HepG2 (cell line): ENCODE data around the gene ITGAV. TPM values are rescaled to one million over a fixed set of nuclear protein-coding genes. Genes with fewer than 3 reads are reported as not detected.

Source experiments
- CBX2 ChIP-seq, 2 experiments: fragments of 200-600 bp in 1 of 2; sonication (generic); formaldehyde crosslinking in 1 of 2; IDR thresholded peaks; 2 replicates each; pipeline versions ENCODE4 v1.7.0 to v1.8.1; 2018 to 2022; ENCODE audit warnings: low read depth in 2 of 2, low read length in 1 of 2, mild to moderate bottlenecking in 1 of 2, missing genetic modification reagents in 1 of 2
- CENPX ChIP-seq: sonication (generic); formaldehyde crosslinking; IDR thresholded peaks from 2 replicates; pipeline ENCODE4 v1.9.0; 2021; ENCODE audit warnings: mild to moderate bottlenecking, missing genetic modification reagents, moderate library complexity
- FOXM1 ChIP-seq: sonication (generic); formaldehyde crosslinking; IDR thresholded peaks from 2 replicates; pipeline ENCODE4 v1.5.0; 2020; ENCODE audit warnings: missing genetic modification reagents
- GTF2F1 ChIP-seq: fragments of 150-350 bp; IDR thresholded peaks from 2 replicates; pipeline ENCODE4 v1.6.1; 2014; ENCODE audit warnings: low read length
- HHEX ChIP-seq: IDR thresholded peaks from 2 replicates; pipeline ENCODE4 v1.6.1; 2016; ENCODE audit warnings: control low read depth
- HIVEP1 ChIP-seq: sonication (generic); formaldehyde crosslinking; IDR thresholded peaks from 2 replicates; pipeline ENCODE4 v1.4.0; 2020; ENCODE audit warnings: mild to moderate bottlenecking, missing genetic modification reagents
- JUNB ChIP-seq: sonication (generic); formaldehyde crosslinking; IDR thresholded peaks from 2 replicates; pipeline ENCODE4 v1.8.0; 2022; ENCODE audit warnings: missing genetic modification reagents, mild to moderate bottlenecking, borderline replicate concordance
- KAT7 ChIP-seq: IDR thresholded peaks from 2 replicates; pipeline ENCODE4 v1.6.1; 2018; ENCODE audit warnings: borderline replicate concordance, missing compliant biosample characterization
- NFKBIZ ChIP-seq: IDR thresholded peaks from 2 replicates; pipeline ENCODE4 v1.6.1; 2018; ENCODE audit warnings: missing genetic modification reagents, missing compliant biosample characterization
- PAF1 ChIP-seq: IDR thresholded peaks from 2 replicates; pipeline ENCODE4 v1.6.1; 2016; ENCODE audit warnings: missing genetic modification reagents, missing compliant biosample characterization
- SPEN ChIP-seq: sonication (generic); formaldehyde crosslinking; IDR thresholded peaks from 2 replicates; pipeline ENCODE4 v1.5.1; 2020; ENCODE audit warnings: low read depth, mild to moderate bottlenecking, missing genetic modification reagents
- SRY ChIP-seq: sonication (generic); formaldehyde crosslinking; IDR thresholded peaks from 2 replicates; pipeline ENCODE4 v1.8.0; 2022; ENCODE audit warnings: mild to moderate bottlenecking, missing genetic modification reagents
- ZFP41 ChIP-seq: sonication (generic); formaldehyde crosslinking; IDR thresholded peaks from 2 replicates; pipeline ENCODE4 v1.4.0; 2020; ENCODE audit warnings: mild to moderate bottlenecking, missing genetic modification reagents, borderline replicate concordance
- ZNF138 ChIP-seq: sonication (generic); formaldehyde crosslinking; IDR thresholded peaks from 2 replicates; pipeline ENCODE4 v1.5.0; 2020; ENCODE audit warnings: mild to moderate bottlenecking, low read depth, missing genetic modification reagents
- ZNF143 ChIP-seq: sonication (generic); formaldehyde crosslinking; IDR thresholded peaks from 2 replicates; pipeline ENCODE4 v1.4.0; 2020; ENCODE audit warnings: missing genetic modification reagents
- ZNF160 ChIP-seq: sonication (generic); formaldehyde crosslinking; IDR thresholded peaks from 2 replicates; pipeline ENCODE4 v1.8.0; 2022; ENCODE audit warnings: mild to moderate bottlenecking, inconsistent platforms, missing genetic modification reagents
- ZNF335 ChIP-seq: sonication (generic); formaldehyde crosslinking; IDR thresholded peaks from 2 replicates; pipeline ENCODE4 v1.4.0; 2020; ENCODE audit warnings: missing genetic modification reagents
- ZNF337 ChIP-seq: sonication (generic); formaldehyde crosslinking; IDR thresholded peaks from 2 replicates; pipeline ENCODE4 v1.5.1; 2020; ENCODE audit warnings: missing genetic modification reagents, low read depth, mild to moderate bottlenecking, borderline replicate concordance
- ZNF672 ChIP-seq: sonication (generic); formaldehyde crosslinking; IDR thresholded peaks from 2 replicates; pipeline ENCODE4 v1.8.1; 2022; ENCODE audit warnings: missing genetic modification reagents
- ZNF761 ChIP-seq: sonication (generic); formaldehyde crosslinking; conservative IDR thresholded peaks from 2 replicates; pipeline ENCODE4 v1.4.0; 2020; ENCODE audit warnings: mild to moderate bottlenecking, missing genetic modification reagents
- polyA plus RNA-seq, 8 experiments: library from polyadenylated mRNA; depleted of rRNA in 3 of 8; stranded (reverse) in 7 of 8; unstranded in 1 of 8; fragments of >200 nt; fragmentation: Illumina TruSeq in 4 of 8; extraction: Trizol in 4 of 8; gene quantifications; 2 replicates each; pipeline versions ENCODE4 v1.2.1 to v1.2.3, GENCODE V29; 2011 to 2016; ENCODE audit warnings: low read depth in 4 of 8, missing spikeins in 1 of 8, mixed read lengths in 1 of 8; ENCODE audit not compliant: insufficient read depth in 1 of 8
- total RNA-seq, 5 experiments: library from RNA; depleted of rRNA; stranded (reverse); fragments of >200 nt; fragmentation: Illumina TruSeq; extraction: Trizol; gene quantifications; 2 replicates each; pipeline ENCODE4 v1.2.3, GENCODE V29; 2016; ENCODE audit warnings: low read depth in 1 of 5
- TF ChIP-seq, protein P1 (sequence below): sonication (generic); formaldehyde crosslinking; conservative IDR thresholded peaks from 2 replicates; pipeline ENCODE4 v1.8.1; 2023; ENCODE audit warnings: missing genetic modification reagents
- TF ChIP-seq, protein P2 (sequence below): sonication (generic); formaldehyde crosslinking; conservative IDR thresholded peaks from 2 replicates; pipeline ENCODE4 v1.8.0; 2022; ENCODE audit warnings: missing genetic modification reagents
- TF ChIP-seq, protein P3 (sequence below): sonication (generic); formaldehyde crosslinking; conservative IDR thresholded peaks from 2 replicates; pipeline ENCODE4 v1.4.0; 2020; ENCODE audit warnings: missing genetic modification reagents
- TF ChIP-seq, protein P4 (sequence below): sonication (generic); formaldehyde crosslinking; IDR thresholded peaks from 2 replicates; pipeline ENCODE4 v1.5.1; 2020; ENCODE audit warnings: missing genetic modification reagents, mild to moderate bottlenecking, borderline replicate concordance

ITGAV gene
- total and polyA plus RNA-seq, 2 of the 13 experiments (the other 11 are each of a cell fraction or from before 2014, with no cell fraction given), result 59.1 to 60.4 TPM

DNA sequence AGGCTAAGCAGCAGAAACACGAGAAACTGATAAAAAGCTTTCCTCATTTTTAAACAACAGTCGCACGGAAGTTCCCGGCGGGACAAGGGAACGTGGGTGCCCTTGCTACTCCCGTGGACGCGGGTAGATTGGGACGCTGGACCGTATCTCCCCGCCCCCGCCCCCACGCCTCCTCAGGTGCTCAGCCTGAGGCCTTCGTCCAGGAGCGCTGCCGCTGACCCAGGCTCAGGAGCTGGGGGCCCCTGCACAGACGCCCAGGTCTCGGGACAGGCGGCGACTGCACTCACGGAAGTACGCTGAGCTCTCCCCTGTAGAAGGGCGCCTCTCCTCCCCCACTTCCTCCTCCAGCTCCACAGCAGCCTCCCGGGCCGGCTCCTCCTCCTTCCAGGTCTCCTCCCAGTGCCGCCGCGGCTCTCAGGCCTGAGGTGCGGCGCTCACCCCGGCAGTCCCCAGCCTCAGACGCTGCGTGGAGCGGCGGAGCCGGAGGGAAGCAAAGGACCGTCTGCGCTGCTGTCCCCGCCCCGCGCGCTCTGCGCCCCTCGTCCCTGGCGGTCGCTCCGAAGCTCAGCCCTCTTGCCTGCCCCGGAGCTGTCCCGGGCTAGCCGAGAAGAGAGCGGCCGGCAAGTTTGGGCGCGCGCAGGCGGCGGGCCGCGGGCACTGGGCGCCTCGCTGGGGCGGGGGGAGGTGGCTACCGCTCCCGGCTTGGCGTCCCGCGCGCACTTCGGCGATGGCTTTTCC, at the start of gene ITGAV (continued):
- TF ChIP-seq, protein P1, sequence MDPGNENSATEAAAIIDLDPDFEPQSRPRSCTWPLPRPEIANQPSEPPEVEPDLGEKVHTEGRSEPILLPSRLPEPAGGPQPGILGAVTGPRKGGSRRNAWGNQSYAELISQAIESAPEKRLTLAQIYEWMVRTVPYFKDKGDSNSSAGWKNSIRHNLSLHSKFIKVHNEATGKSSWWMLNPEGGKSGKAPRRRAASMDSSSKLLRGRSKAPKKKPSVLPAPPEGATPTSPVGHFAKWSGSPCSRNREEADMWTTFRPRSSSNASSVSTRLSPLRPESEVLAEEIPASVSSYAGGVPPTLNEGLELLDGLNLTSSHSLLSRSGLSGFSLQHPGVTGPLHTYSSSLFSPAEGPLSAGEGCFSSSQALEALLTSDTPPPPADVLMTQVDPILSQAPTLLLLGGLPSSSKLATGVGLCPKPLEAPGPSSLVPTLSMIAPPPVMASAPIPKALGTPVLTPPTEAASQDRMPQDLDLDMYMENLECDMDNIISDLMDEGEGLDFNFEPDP (CRISPR knock-in tag), result 0 out of 2 replicates have a peak, but pooled peaks have one; percentile 66
- peak; percentile 93 for TF ChIP-seq HIVEP1 (CRISPR knock-in tag)
- peak; percentile 100 for TF ChIP-seq ZNF672 (CRISPR knock-in tag)
- peak; percentile 85 for TF ChIP-seq ZNF160 (CRISPR knock-in tag)
- TF ChIP-seq, protein P2, sequence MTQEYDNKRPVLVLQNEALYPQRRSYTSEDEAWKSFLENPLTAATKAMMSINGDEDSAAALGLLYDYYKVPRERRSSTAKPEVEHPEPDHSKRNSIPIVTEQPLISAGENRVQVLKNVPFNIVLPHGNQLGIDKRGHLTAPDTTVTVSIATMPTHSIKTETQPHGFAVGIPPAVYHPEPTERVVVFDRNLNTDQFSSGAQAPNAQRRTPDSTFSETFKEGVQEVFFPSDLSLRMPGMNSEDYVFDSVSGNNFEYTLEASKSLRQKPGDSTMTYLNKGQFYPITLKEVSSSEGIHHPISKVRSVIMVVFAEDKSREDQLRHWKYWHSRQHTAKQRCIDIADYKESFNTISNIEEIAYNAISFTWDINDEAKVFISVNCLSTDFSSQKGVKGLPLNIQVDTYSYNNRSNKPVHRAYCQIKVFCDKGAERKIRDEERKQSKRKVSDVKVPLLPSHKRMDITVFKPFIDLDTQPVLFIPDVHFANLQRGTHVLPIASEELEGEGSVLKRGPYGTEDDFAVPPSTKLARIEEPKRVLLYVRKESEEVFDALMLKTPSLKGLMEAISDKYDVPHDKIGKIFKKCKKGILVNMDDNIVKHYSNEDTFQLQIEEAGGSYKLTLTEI (CRISPR knock-in tag), result no peak
- TF ChIP-seq, protein P3, sequence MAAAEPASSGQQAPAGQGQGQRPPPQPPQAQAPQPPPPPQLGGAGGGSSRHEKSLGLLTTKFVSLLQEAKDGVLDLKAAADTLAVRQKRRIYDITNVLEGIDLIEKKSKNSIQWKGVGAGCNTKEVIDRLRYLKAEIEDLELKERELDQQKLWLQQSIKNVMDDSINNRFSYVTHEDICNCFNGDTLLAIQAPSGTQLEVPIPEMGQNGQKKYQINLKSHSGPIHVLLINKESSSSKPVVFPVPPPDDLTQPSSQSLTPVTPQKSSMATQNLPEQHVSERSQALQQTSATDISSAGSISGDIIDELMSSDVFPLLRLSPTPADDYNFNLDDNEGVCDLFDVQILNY, result no peak
- no peak for TF ChIP-seq ZNF335
- TF ChIP-seq GTF2F1, result no peak
- TF ChIP-seq ZFP41 (CRISPR knock-in tag), result 0 out of 2 replicates have a peak, but pooled peaks have one; percentile 52
- TF ChIP-seq JUNB (CRISPR knock-in tag), result no peak
- TF ChIP-seq KAT7 (CRISPR knock-in tag), result peak; percentile 98
- no peak for TF ChIP-seq CENPX
- TF ChIP-seq ZNF337 (CRISPR knock-in tag), result no peak
- TF ChIP-seq ZNF138, result peak; percentile 56; the same call in 1 of the 2 replicates
- TF ChIP-seq PAF1 (CRISPR knock-in tag), result no peak
- TF ChIP-seq SPEN (CRISPR knock-in tag), result peak; percentile 60
- peak; percentile 13; the same call in 1 of the 2 replicates for TF ChIP-seq ZNF143 (CRISPR knock-in tag)
- peak; percentile 82; the same call in 1 of the 2 replicates for TF ChIP-seq SRY (CRISPR knock-in tag)
- no peak for TF ChIP-seq CBX2 (IDR thresholded peaks at IDR 0.05; ENCODE audit: low read depth, low read length)
- no peak for TF ChIP-seq CBX2 (CRISPR knock-in tag; IDR thresholded peaks at IDR 0.05; ENCODE audit: low read depth)
- TF ChIP-seq, protein P4, sequence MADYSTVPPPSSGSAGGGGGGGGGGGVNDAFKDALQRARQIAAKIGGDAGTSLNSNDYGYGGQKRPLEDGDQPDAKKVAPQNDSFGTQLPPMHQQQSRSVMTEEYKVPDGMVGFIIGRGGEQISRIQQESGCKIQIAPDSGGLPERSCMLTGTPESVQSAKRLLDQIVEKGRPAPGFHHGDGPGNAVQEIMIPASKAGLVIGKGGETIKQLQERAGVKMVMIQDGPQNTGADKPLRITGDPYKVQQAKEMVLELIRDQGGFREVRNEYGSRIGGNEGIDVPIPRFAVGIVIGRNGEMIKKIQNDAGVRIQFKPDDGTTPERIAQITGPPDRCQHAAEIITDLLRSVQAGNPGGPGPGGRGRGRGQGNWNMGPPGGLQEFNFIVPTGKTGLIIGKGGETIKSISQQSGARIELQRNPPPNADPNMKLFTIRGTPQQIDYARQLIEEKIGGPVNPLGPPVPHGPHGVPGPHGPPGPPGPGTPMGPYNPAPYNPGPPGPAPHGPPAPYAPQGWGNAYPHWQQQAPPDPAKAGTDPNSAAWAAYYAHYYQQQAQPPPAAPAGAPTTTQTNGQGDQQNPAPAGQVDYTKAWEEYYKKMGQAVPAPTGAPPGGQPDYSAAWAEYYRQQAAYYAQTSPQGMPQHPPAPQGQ (CRISPR knock-in tag), result no peak
- TF ChIP-seq FOXM1 (CRISPR knock-in tag), result no peak
- 0 out of 2 replicates have a peak, but pooled peaks have one; percentile 36 for TF ChIP-seq HHEX
- TF ChIP-seq ZNF761 (CRISPR knock-in tag), result 0 out of 2 replicates have a peak, but pooled peaks have one; percentile 87
- TF ChIP-seq NFKBIZ (CRISPR knock-in tag), result peak; percentile 87; the same call in 1 of the 2 replicates
